ENCODE data around the gene TSC1.
"Not testable (repeated sequence)": the region's sequence is repeated elsewhere in the genome, so short reads cannot be mapped to it uniquely, and the experiment has no call there.

The TSC1 gene

DNA sequence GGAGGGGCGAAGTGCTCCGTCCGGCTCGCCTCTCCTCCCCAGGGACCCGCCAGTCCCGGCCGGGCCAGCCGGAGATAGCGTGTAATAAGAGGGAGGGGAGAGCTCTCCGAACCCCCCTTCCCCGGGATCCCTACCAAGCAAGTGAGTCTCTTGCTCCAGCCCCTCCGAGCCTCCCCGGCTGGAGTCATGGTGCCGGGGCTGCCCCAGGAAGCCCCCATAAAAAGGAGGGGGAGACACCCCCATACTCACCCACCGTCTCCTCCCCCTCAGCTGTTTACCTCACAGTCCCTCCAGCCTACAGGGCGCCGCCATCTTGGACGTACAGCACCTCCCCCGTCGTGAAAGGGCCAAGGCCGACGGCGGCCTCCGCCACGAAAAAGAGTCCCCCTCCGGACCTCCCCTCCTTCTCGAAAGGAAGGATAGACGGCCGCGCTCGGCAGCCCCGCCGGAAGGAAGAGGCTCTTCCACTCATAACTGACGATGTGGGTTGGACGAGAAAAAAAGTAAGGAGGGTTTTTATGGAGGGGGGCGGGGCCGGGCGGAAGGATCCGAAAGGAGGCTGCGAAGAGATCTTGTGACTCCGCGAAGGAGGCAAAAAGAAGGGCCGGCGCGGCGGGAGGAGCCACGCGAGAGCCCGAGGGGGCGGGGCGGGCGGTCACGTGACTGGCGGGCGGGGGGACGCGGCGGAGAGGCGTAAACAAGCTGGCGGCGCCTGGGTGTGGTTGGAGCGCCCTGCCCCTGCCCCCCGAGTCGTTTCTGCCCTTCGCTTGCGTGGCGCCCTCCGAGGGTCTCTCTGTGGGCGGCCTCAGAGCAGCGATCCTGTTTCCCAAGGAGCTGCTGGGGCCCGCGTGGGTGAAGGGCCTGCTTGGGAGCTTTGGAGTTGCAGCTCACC lies at the start of gene TSC1:
Gene TSC1 (minus strand): TSS at position 323 of the 892 bp plus-strand sequence. CDS start 15,744 bp downstream, outside the sequence.
- Histone ChIP-seq H3K27ac (ENCODE audit: low read length) (peak within 1 kb of the TSS; percentile 91), H3K4me1 (ENCODE audit: control insufficient read depth in 1 of 2, insufficient read depth in 2 of 2, low read length in 2 of 2) (peaks cover 17 to 22% of the 10 kb centered on the region in 2 donors), H3K9me3 (ENCODE audit: control insufficient read depth in 1 of 2, low read length in 2 of 2) (no peaks in the 10 kb centered on the region), H3K36me3 (ENCODE audit: control insufficient read depth in 1 of 2, insufficient read depth in 2 of 2, low read length in 2 of 2) (no peaks in the 10 kb centered on the region), H3K4me3 (ENCODE audit: low read depth in 1 of 2, low read length in 2 of 2) (peak within 1 kb of the TSS; percentile 83 to 100), H3K27me3 (ENCODE audit: low read depth, low read length) (no peaks in the 10 kb centered on the region)

DNA sequence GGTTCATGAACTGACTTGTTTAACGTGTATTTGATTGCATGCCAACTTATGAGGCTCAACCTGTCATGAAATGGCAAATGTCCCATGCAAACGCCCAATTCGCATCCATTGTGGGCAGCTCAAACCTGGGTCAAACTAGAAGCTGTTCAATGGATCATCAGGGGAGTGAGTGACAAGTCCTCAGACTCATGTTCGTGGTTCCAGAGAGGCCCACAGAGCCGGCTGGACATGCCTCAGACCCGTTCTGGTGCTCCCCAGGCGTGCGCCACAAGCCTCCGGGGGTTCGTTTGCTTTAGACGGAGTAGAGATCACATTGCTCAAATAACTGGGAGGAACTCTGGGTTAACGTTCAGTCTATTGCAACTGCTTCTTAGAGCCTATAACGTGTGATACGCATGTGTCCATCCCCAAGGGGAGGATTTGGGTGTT lies 49.1 kb upstream of the TSC1 start:
- Histone ChIP-seq H3K4me3 (ENCODE audit: low read depth in 1 of 2, low read length in 2 of 2) (no peak overlapping the region), H3K36me3 (ENCODE audit: control insufficient read depth in 1 of 2, insufficient read depth in 2 of 2, low read length in 2 of 2) (no peaks in the 10 kb centered on the region), H3K27me3 (ENCODE audit: low read depth, low read length) (no peaks in the 10 kb centered on the region), H3K27ac (ENCODE audit: low read length) (no peak overlapping the region), H3K9me3 (ENCODE audit: control insufficient read depth in 1 of 2, low read length in 2 of 2) (no peaks in the 10 kb centered on the region), H3K4me1 (ENCODE audit: control insufficient read depth in 1 of 2, insufficient read depth in 2 of 2, low read length in 2 of 2) (no peaks in the 10 kb centered on the region)

DNA sequence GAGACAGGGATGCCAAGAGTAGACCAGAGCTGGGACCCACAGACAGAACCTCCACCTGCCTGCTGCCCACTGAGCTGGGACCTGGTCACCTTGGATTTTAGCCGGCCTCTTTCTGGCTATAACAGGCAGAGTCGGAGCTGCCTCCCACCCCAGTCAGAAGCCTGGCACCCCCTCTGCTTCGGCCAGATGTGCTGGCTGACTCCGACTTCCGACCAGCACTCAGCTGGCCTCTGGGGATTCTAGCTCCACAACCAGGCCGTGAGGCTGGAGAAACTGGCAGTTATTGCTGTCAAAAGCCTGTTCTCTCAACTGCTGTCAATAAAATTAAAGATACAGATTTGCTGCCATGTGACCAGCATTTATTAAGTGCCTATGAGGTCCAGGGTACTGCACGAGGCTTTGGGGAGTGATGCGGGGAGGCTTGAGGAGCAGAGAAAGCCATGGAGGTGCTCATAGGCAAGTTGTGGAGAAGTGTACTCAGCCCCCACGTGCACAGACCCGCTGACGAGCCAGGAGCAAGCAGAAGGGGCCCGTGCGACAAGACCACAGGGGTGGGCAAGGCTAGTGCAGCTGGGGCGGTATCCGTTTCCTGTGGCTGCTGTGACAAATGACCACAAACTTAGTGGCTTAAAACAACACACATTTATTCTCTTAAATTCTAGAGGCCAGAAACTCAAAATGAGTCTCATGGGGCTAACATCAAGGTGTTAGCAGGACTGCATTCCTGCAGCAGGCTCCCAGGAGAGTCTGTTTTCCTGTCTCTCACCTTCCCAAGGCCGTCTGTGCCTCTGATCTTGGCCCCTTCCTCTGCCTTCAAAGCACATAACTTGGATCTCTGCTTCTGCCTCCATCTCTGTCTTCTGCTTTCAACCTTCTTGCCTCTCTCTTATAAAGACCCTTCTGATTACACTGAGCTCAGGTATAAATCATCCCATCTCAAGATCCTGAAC lies 47.2 kb upstream of the TSC1 start:
- Histone ChIP-seq H3K9me3 (ENCODE audit: control insufficient read depth in 1 of 2, low read length in 2 of 2) (no peaks in the 10 kb centered on the region), H3K4me1 (ENCODE audit: control insufficient read depth in 1 of 2, insufficient read depth in 2 of 2, low read length in 2 of 2) (no peaks in the 10 kb centered on the region), H3K27me3 (ENCODE audit: low read depth, low read length) (no peaks in the 10 kb centered on the region), H3K27ac (ENCODE audit: low read length) (no peak overlapping the region), H3K4me3 (ENCODE audit: low read depth in 1 of 2, low read length in 2 of 2) (no peak overlapping the region), H3K36me3 (ENCODE audit: control insufficient read depth in 1 of 2, insufficient read depth in 2 of 2, low read length in 2 of 2) (no peaks in the 10 kb centered on the region)

DNA sequence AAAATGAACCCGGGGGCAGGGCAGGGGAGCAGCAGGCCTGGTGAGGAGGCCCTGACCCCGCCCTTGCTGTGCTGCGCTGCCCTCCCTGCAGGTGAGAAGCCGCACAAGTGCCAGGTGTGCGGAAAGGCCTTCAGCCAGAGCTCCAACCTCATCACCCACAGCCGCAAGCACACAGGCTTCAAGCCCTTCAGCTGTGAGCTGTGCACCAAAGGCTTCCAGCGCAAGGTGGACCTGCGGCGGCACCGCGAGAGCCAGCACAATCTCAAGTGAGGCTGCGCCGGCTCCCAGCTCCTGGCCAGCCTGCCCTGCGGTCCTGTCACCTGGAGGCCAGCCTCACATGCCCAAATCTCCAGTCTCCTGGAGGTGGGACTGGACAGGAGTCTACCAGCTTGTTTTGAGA lies 46.4 kb upstream of the TSC1 start:
- no peak overlapping the region for H3K27ac ChIP-seq (ENCODE audit: low read length)
- no peaks in the 10 kb centered on the region for H3K27me3 ChIP-seq (ENCODE audit: low read depth, low read length)
- no peaks in the 10 kb centered on the region for H3K36me3 ChIP-seq (ENCODE audit: control insufficient read depth in 1 of 2, insufficient read depth in 2 of 2, low read length in 2 of 2)
- no peaks in the 10 kb centered on the region for H3K9me3 ChIP-seq (ENCODE audit: control insufficient read depth in 1 of 2, low read length in 2 of 2)
- no peak overlapping the region for H3K4me3 ChIP-seq (ENCODE audit: low read depth in 1 of 2, low read length in 2 of 2)
- no peaks in the 10 kb centered on the region for H3K4me1 ChIP-seq (ENCODE audit: control insufficient read depth in 1 of 2, insufficient read depth in 2 of 2, low read length in 2 of 2)

DNA sequence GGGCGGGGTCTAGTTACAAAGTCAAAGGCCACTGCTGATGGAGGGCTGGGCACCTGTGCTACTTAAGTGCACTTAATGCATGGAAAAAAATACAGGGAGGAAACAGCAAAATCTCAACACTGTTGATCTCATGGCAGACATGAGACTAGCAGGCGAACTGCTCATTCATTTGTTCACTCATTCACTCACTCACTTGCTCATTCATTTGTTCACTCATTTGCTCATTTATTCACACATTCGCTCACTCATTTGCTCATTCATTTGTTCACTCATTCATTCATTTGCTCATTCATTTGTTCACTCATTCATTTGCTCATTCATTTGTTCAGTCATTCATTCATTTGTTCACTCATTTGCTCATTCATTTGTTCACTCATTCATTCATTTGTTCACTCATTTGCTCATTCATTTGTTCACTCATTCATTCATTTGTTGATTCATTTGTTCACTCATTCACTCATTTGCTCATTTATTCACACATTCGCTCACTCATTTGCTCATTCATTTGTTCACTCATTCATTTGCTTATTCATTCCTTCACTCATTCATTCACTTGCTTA lies 45.7 kb upstream of the TSC1 start:
- H3K36me3 ChIP-seq (ENCODE audit: control insufficient read depth in 1 of 2, insufficient read depth in 2 of 2, low read length in 2 of 2); H3K27me3 ChIP-seq (ENCODE audit: low read depth, low read length); H3K9me3 ChIP-seq (ENCODE audit: control insufficient read depth in 1 of 2, low read length in 2 of 2); H3K4me3 ChIP-seq (ENCODE audit: low read depth in 1 of 2, low read length in 2 of 2); H3K4me1 ChIP-seq (ENCODE audit: control insufficient read depth in 1 of 2, insufficient read depth in 2 of 2, low read length in 2 of 2); H3K27ac ChIP-seq (ENCODE audit: low read length): not testable (repeated sequence)

GRCh38 chr9:132989414-132989996 lies 45.1 kb upstream of the TSC1 start:
- no peaks in the 10 kb centered on the region for H3K4me1 ChIP-seq (ENCODE audit: control insufficient read depth in 1 of 2, insufficient read depth in 2 of 2, low read length in 2 of 2)
- no peak overlapping the region for H3K27ac ChIP-seq (ENCODE audit: low read length)
- no peaks in the 10 kb centered on the region for H3K27me3 ChIP-seq (ENCODE audit: low read depth, low read length)
- no peaks in the 10 kb centered on the region for H3K36me3 ChIP-seq (ENCODE audit: control insufficient read depth in 1 of 2, insufficient read depth in 2 of 2, low read length in 2 of 2)
- no peak overlapping the region for H3K4me3 ChIP-seq (ENCODE audit: low read depth in 1 of 2, low read length in 2 of 2)
- no peaks in the 10 kb centered on the region for H3K9me3 ChIP-seq (ENCODE audit: control insufficient read depth in 1 of 2, low read length in 2 of 2)

- no peaks in the 10 kb centered on the region for H3K4me1 ChIP-seq (ENCODE audit: control insufficient read depth in 1 of 2, insufficient read depth in 2 of 2, low read length in 2 of 2)
- no peak overlapping the region for H3K27ac ChIP-seq (ENCODE audit: low read length)
- H3K36me3 ChIP-seq (ENCODE audit: control insufficient read depth in 1 of 2, insufficient read depth in 2 of 2, low read length in 2 of 2): no peaks in the 10 kb centered on the region
- H3K4me3 ChIP-seq (ENCODE audit: low read depth in 1 of 2, low read length in 2 of 2): no peak overlapping the region
- no peaks in the 10 kb centered on the region for H3K9me3 ChIP-seq (ENCODE audit: control insufficient read depth in 1 of 2, low read length in 2 of 2)
- peaks cover 5% of the 10 kb centered on the region for H3K27me3 ChIP-seq (ENCODE audit: low read depth, low read length)
These were observed 44.5 kb upstream of the TSC1 start for GRCh38 chr9:132989014-132989310.

DNA sequence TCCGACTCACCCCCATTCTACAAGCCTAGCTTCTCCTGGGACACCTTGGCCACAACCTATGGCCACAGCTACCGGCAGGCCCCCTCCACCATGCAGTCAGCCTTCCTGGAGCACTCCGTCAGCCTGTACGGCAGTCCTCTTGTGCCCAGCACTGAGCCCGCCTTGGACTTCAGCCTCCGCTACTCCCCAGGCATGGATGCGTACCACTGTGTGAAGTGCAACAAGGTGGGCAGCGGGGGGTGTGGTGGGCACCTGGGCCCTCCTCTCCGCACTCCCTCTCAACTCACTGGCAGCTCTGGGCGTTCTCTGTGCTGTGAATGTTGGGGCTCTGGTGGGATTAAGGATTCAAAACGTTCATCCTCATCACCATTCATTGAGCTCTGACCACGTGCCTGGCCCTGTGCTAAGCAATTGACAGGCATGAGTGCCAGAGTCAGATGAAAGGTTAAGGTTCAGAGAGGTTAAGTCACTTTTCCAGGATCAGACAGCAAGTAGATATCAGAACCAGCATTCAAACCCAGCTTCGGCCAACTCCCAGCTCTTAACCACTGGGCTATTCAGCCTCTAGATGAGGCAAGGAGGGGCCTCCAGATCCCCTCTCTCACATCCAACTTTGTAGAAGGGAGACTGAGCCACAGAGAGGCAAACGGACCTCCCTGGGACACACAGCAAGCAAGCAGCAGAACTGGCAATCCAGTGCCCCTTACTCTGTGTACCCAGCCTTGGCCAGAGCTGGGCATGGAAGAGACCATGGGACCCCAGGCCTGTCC lies 44.0 kb upstream of the TSC1 start:
- no peaks in the 10 kb centered on the region for H3K4me1 ChIP-seq (ENCODE audit: control insufficient read depth in 1 of 2, insufficient read depth in 2 of 2, low read length in 2 of 2)
- peaks cover 5% of the 10 kb centered on the region for H3K27me3 ChIP-seq (ENCODE audit: low read depth, low read length)
- no peak overlapping the region for H3K27ac ChIP-seq (ENCODE audit: low read length)
- H3K36me3 ChIP-seq (ENCODE audit: control insufficient read depth in 1 of 2, insufficient read depth in 2 of 2, low read length in 2 of 2): no peaks in the 10 kb centered on the region
- H3K9me3 ChIP-seq (ENCODE audit: control insufficient read depth in 1 of 2, low read length in 2 of 2): no peaks in the 10 kb centered on the region
- H3K4me3 ChIP-seq (ENCODE audit: low read depth in 1 of 2, low read length in 2 of 2): no peak overlapping the region

- Histone ChIP-seq H3K4me1 (ENCODE audit: control insufficient read depth in 1 of 2, insufficient read depth in 2 of 2, low read length in 2 of 2) (no peaks in the 10 kb centered on the region), H3K9me3 (ENCODE audit: control insufficient read depth in 1 of 2, low read length in 2 of 2) (no peaks in the 10 kb centered on the region), H3K27me3 (ENCODE audit: low read depth, low read length) (peaks cover 5% of the 10 kb centered on the region), H3K4me3 (ENCODE audit: low read depth in 1 of 2, low read length in 2 of 2) (no peak overlapping the region), H3K36me3 (ENCODE audit: control insufficient read depth in 1 of 2, insufficient read depth in 2 of 2, low read length in 2 of 2) (no peaks in the 10 kb centered on the region), H3K27ac (ENCODE audit: low read length) (no peak overlapping the region)
These were observed 42.5 kb upstream of the TSC1 start for GRCh38 chr9:132986640-132987620.

DNA sequence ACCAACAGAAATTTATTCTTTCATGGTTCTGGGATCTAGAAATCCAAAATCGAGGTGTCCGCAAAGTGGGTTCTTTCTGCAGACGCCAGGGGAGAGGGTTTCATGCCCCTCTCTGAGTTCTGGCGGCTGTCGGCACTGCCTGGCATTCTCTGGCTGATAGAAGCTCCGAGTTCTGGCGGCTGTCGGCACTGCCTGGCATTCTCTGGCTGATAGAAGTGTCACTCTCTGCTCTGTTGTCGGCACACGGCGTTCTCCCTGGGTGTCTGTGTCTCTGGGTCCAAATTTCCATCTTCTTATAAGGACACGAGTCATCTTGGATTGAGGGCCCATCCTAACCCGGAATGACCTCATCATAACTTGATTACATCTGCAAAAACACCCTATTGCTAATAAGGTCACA lies 41.7 kb upstream of the TSC1 start:
- Histone ChIP-seq H3K27ac (ENCODE audit: low read length) (no peak overlapping the region), H3K4me3 (ENCODE audit: low read depth in 1 of 2, low read length in 2 of 2) (no peak overlapping the region), H3K27me3 (ENCODE audit: low read depth, low read length) (peaks cover 5% of the 10 kb centered on the region), H3K4me1 (ENCODE audit: control insufficient read depth in 1 of 2, insufficient read depth in 2 of 2, low read length in 2 of 2) (no peaks in the 10 kb centered on the region), H3K36me3 (ENCODE audit: control insufficient read depth in 1 of 2, insufficient read depth in 2 of 2, low read length in 2 of 2) (no peaks in the 10 kb centered on the region), H3K9me3 (ENCODE audit: control insufficient read depth in 1 of 2, low read length in 2 of 2) (no peaks in the 10 kb centered on the region)

All from muscle layer of duodenum (tissue), 2 donors.